HCT116 (cell line): ENCODE results near the gene TRPV4. TPM values are rescaled to one million over a fixed set of nuclear protein-coding genes. Genes with fewer than 3 reads are reported as not detected.

Experiments
- ATAC-seq: fragments of 200-7000 bp; cut with Tn5 transposase; 2 replicates; pipeline ENCODE4 v1.9.1; 2020; ENCODE audit warnings: mild to moderate bottlenecking, moderate library complexity
- BruUV-seq: library from RNA; stranded (reverse); fragments of 400-500 nt; replicated peaks from 2 replicates; lab custom pipeline; 2021; lab: Mats Ljungman, UMichigan
- CTCF ChIA-PET: fragments of 300-600 bp; sonication (Branson Sonifier 250); formaldehyde crosslinking; loops from one replicate; lab custom pipeline; 2021; ENCODE audit warnings: antibody characterized with exemption; lab: Charles Lee
- POLR2A ChIA-PET: fragments of 300-600, 350-600 bp; sonication (Branson Sonifier 250); formaldehyde crosslinking; loops from one replicate; lab custom pipeline; 2021; ENCODE audit warnings: antibody characterized with exemption; lab: Charles Lee
- RAD21 ChIA-PET, 2 experiments: fragments of 300-600 bp; sonication (Branson Sonifier 250); formaldehyde crosslinking; loops; one replicate each; lab custom pipeline; 2023; ENCODE audit warnings: low total read pairs in 2 of 2; ENCODE audit not compliant: uncharacterized antibody in 2 of 2, unreplicated experiment in 2 of 2, low non-redundant PET in 1 of 2; lab: Charles Lee
- DNase-seq: peaks from one replicate; pipeline ENCODE4 v3.0.0-alpha.2; 2010; ENCODE audit warnings: low read depth, low spot score
- H2AFZ ChIP-seq: fragments of 200-600 bp; shearing (Covaris generic), sonication (generic); 2 replicates; pipeline ENCODE4 v1.6.1; 2017; ENCODE audit warnings: low read depth, mixed run types, mixed read lengths, antibody characterized with exemption, low read length; ENCODE audit not compliant: poor library complexity, severe bottlenecking
- H3K27ac ChIP-seq: 2 replicates; pipeline ENCODE4 v1.5.1; 2012; ENCODE audit warnings: low read depth, low read length
- H3K27me3 ChIP-seq: fragments of 200-600 bp; sonication (generic); 2 replicates; pipeline ENCODE4 v1.6.1; 2016; ENCODE audit warnings: mixed run types, low read length, mixed read lengths; ENCODE audit not compliant: insufficient read depth
- H3K36me3 ChIP-seq, 2 experiments: fragments of 200-500 bp in 1 of 2; fragments of 200-600 bp in 1 of 2; sonication (Bioruptor generic) in 1 of 2; sonication (generic) in 1 of 2; 2 replicates each; pipeline versions ENCODE4 v1.5.1 to v1.6.1; 2014 to 2016; ENCODE audit warnings: low read length in 2 of 2, inconsistent platforms in 1 of 2, mixed read lengths in 1 of 2, mixed run types in 1 of 2; ENCODE audit not compliant: insufficient read depth in 2 of 2, control insufficient read depth in 1 of 2
- H3K4me1 ChIP-seq, 2 experiments: fragments of 200-600 bp in 1 of 2; sonication (generic) in 1 of 2; 2 replicates each; pipeline versions ENCODE4 v1.5.1 to v1.6.1; 2012 to 2017; ENCODE audit warnings: low read length in 2 of 2, inconsistent platforms in 1 of 2, mild to moderate bottlenecking in 1 of 2, mixed read lengths in 1 of 2, mixed run types in 1 of 2, moderate library complexity in 1 of 2; ENCODE audit not compliant: insufficient read depth in 2 of 2, control insufficient read depth in 1 of 2
- H3K4me2 ChIP-seq: fragments of 200-600 bp; sonication (generic); 2 replicates; pipeline ENCODE4 v1.6.1; 2017; ENCODE audit warnings: mixed run types, low read length, mixed read lengths
- H3K4me3 ChIP-seq, 2 experiments: fragments of 200-600 bp in 1 of 2; sonication (generic) in 1 of 2; replicated peaks in 1 of 2; 2 replicates each; pipeline ENCODE4 v1.5.1; 2011 to 2016; ENCODE audit warnings: low read length in 2 of 2, control low read depth in 1 of 2, low read depth in 1 of 2, mild to moderate bottlenecking in 1 of 2, mixed read lengths in 1 of 2, mixed run types in 1 of 2
- H3K79me2 ChIP-seq: fragments of 200-600 bp; sonication (generic); 2 replicates; pipeline ENCODE4 v1.6.1; 2017; ENCODE audit warnings: mild to moderate bottlenecking, mixed run types, low read length, moderate library complexity, mixed read lengths; ENCODE audit not compliant: insufficient read depth
- H3K9ac ChIP-seq: fragments of 200-600 bp; sonication (generic); 2 replicates; pipeline ENCODE4 v1.6.1; 2016; ENCODE audit warnings: low read length, mixed read lengths
- H3K9me2 ChIP-seq: fragments of 200-600 bp; sonication (generic), shearing (Covaris generic); 2 replicates; pipeline ENCODE4 v1.6.1; 2017; ENCODE audit warnings: mixed run types, mild to moderate bottlenecking, moderate library complexity; ENCODE audit not compliant: insufficient read depth
- H3K9me3 ChIP-seq, 2 experiments: fragments of 200-500 bp in 1 of 2; fragments of 200-600 bp in 1 of 2; sonication (Bioruptor generic) in 1 of 2; sonication (generic) in 1 of 2; 2 replicates each; pipeline ENCODE4 v1.6.1; 2014 to 2017; ENCODE audit warnings: low read length in 2 of 2, mixed read lengths in 2 of 2, inconsistent platforms in 1 of 2, low read depth in 1 of 2, mild to moderate bottlenecking in 1 of 2, mixed run types in 1 of 2, moderate library complexity in 1 of 2; ENCODE audit not compliant: control insufficient read depth in 1 of 2, insufficient read depth in 1 of 2
- H4K20me1 ChIP-seq: fragments of 200-600 bp; sonication (generic), shearing (Covaris generic); 2 replicates; pipeline ENCODE4 v1.6.1; 2017; ENCODE audit warnings: mixed run types, mild to moderate bottlenecking, moderate library complexity; ENCODE audit not compliant: insufficient read depth
- CBX3 ChIP-seq: IDR thresholded peaks from 2 replicates; pipeline ENCODE4 v1.6.1; 2012; ENCODE audit warnings: low read depth
- CTCF ChIP-seq, 3 experiments: fragments of 200-600 bp in 1 of 3; sonication (generic) in 1 of 3; IDR thresholded peaks in 2 of 3; conservative IDR thresholded peaks in 1 of 3; 2 replicates each; pipeline ENCODE4 v1.5.1; 2012 to 2017; ENCODE audit warnings: low read depth in 2 of 3, low read length in 2 of 3, antibody characterized with exemption in 1 of 3, borderline replicate concordance in 1 of 3, control low read depth in 1 of 3, mild to moderate bottlenecking in 1 of 3, mixed read lengths in 1 of 3, mixed run types in 1 of 3, moderate library complexity in 1 of 3; ENCODE audit not compliant: insufficient read depth in 1 of 3
- EGR1 ChIP-seq: IDR thresholded peaks from 2 replicates; pipeline ENCODE4 v1.6.1; 2012; ENCODE audit warnings: low read depth
- EZH2 ChIP-seq: fragments of 200-600 bp; sonication (generic); IDR thresholded peaks from 2 replicates; pipeline ENCODE4 v1.6.1; 2017; ENCODE audit warnings: antibody characterized with exemption, mixed run types
- RAD21 ChIP-seq: IDR thresholded peaks from 2 replicates; pipeline ENCODE4 v1.6.1; 2012; ENCODE audit warnings: low read depth, mild to moderate bottlenecking
- SP1 ChIP-seq: IDR thresholded peaks from 2 replicates; pipeline ENCODE4 v1.6.1; 2012; ENCODE audit warnings: low read depth
- YY1 ChIP-seq: IDR thresholded peaks from 2 replicates; pipeline ENCODE4 v1.6.1; 2011; ENCODE audit warnings: low read length, low read depth, moderate library complexity, mild to moderate bottlenecking; ENCODE audit not compliant: insufficient replicate concordance; ENCODE audit errors: extremely low read depth
- intact Hi-C: fragments of 100-400 bp; cut with micrococcal nuclease; formaldehyde crosslinking; loops from 2 replicates; pipeline ENCODE4 v1.10.0; 2022
- total RNA-seq: library from RNA; stranded (reverse); gene quantifications from one replicate; pipeline ENCODE4 v1.2.1, GENCODE V29; 2021; ENCODE audit not compliant: unreplicated experiment

Gene TRPV4
- total RNA-seq, 1 experiment from 2014 or later: 0.54 TPM

- peak overlapping the region; percentile 57 for H2AFZ ChIP-seq
- peaks cover 12 to 21% of the 10 kb centered on the region in 2 experiments; a peak in 3 of 4 replicates for H3K4me1 ChIP-seq
- BruUV-seq: no TSS peak
- H4K20me1 ChIP-seq: no peaks in the 10 kb centered on the region
- ChIA-PET CTCF (interaction anchor here (0.6 to 2.0 kb wide), 29 partner anchors 9 to 623 kb away, joined by 3 to 19 read pairs (median 4); partner anchors contain the start of genes FAM216A, GPN3, MMAB and MVK), RAD21 (interaction anchor here in 1 of 2 experiments (0.7 to 1.1 kb wide), 2 partner anchors 247 to 412 kb away, joined by 3 read pairs; no protein-coding TSS in a partner anchor), POLR2A (no interaction called here)
- no peak overlapping the region for H3K9ac ChIP-seq
- no peaks in the 10 kb centered on the region for H3K9me3 ChIP-seq
- no peaks in the 10 kb centered on the region for H3K79me2 ChIP-seq
- H3K9me2 ChIP-seq: no peaks in the 10 kb centered on the region
- H3K27ac ChIP-seq: no peak overlapping the region
- intact Hi-C loops: loop anchor here (1.0 kb wide), 1 partner anchor 40 kb away; no protein-coding TSS in a partner anchor
- no peaks in the 10 kb centered on the region for H3K36me3 ChIP-seq
- DNase-seq: peak; percentile 73
- no peak overlapping the region for H3K4me3 ChIP-seq
- peak; percentile 92 for ATAC-seq
- TF ChIP-seq EGR1 (no peak), CTCF (IDR thresholded peaks at IDR 0.05 in 2 of 3, conservative IDR thresholded peaks at IDR 0.05 in 1 of 3; ENCODE audit: borderline replicate concordance in 1 of 3, insufficient read depth in 1 of 3, low read depth in 2 of 3, low read length in 2 of 3) (peak; percentile 97 to 98 (median 98)), YY1 (no peak), RAD21 (peak; percentile 94), CBX3 (peak; percentile 61), EZH2 (no peak), SP1 (peak; percentile 12; the same call in 1 of the 2 replicates)
- no peaks in the 10 kb centered on the region for H3K27me3 ChIP-seq
- H3K4me2 ChIP-seq: peak overlapping the region; percentile 40
Measured at GRCh38 chr12:109844983-109845823, 12.0 kb upstream of the TRPV4 start.
